BLaER1 (cell line): ENCODE data around the gene CCDC14.

Experiments
- H3K27ac ChIP-seq: shearing (Covaris generic); formaldehyde crosslinking; 2 replicates; pipeline ENCODE4 v1.8.1; 2022
- H3K27me3 ChIP-seq: shearing (Covaris generic); formaldehyde crosslinking; 2 replicates; pipeline ENCODE4 v1.8.1; 2022
- H3K36me3 ChIP-seq: shearing (Covaris generic); formaldehyde crosslinking; 2 replicates; pipeline ENCODE4 v1.8.1; 2022
- H3K4me1 ChIP-seq: shearing (Covaris generic); formaldehyde crosslinking; 2 replicates; pipeline ENCODE4 v1.8.1; 2022
- H3K4me2 ChIP-seq: shearing (Covaris generic); formaldehyde crosslinking; 2 replicates; pipeline ENCODE4 v1.8.1; 2022
- H3K4me3 ChIP-seq: shearing (Covaris generic); formaldehyde crosslinking; 2 replicates; pipeline ENCODE4 v1.8.1; 2022
- H3K9ac ChIP-seq: shearing (Covaris generic); formaldehyde crosslinking; 2 replicates; pipeline ENCODE4 v1.8.1; 2022
- H3K9me3 ChIP-seq: shearing (Covaris generic); formaldehyde crosslinking; 2 replicates; pipeline ENCODE4 v1.8.1; 2022
- H4K20me1 ChIP-seq: shearing (Covaris generic); formaldehyde crosslinking; 2 replicates; pipeline ENCODE4 v1.8.1; 2022
- Cebpa-rat ChIP-seq: shearing (Covaris generic); IDR thresholded peaks from 2 replicates; pipeline ENCODE4 v1.8.1; 2022

CCDC14 gene

DNA sequence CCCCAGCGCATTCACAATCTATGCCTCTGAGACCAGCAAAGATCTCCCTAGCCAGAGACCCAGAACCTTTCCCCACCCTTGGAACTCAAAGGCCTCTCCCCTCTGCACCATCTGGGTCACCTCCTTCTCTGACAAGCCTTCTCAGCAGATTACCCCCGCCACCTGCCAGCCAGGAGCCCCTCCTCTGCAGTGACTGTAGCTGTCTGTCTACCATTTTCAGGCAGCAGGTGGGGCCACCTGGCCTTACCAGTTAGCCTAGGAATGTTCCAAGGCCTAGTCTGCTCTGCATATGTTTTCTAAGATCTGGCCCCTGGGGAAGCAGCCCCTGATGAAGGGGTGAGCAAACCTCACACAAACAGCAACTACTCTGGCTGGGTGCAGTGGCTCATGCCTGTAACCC is 79.3 kb downstream of the CCDC14 start:
- H3K36me3 ChIP-seq: peaks cover 39% of the 10 kb centered on the region
- peak overlapping the region; percentile 98 for H3K4me2 ChIP-seq
- peak overlapping the region; percentile 34; the same call in 1 of the 2 replicates for H3K9ac ChIP-seq
- TF ChIP-seq Cebpa-rat: no peak
- peak overlapping the region; percentile 77 for H3K27ac ChIP-seq
- H3K9me3 ChIP-seq: no peaks in the 10 kb centered on the region
- H3K27me3 ChIP-seq: no peaks in the 10 kb centered on the region
- H4K20me1 ChIP-seq: peaks cover 9% of the 10 kb centered on the region
- peaks cover 44% of the 10 kb centered on the region for H3K4me1 ChIP-seq
- peak overlapping the region; percentile 84 for H3K4me3 ChIP-seq

GRCh38 chr3:123880998-123881561 is 79.9 kb downstream of the CCDC14 start:
- Histone ChIP-seq H3K27ac (peak overlapping the region; percentile 77), H3K27me3 (no peaks in the 10 kb centered on the region), H3K4me2 (peak overlapping the region; percentile 98), H3K4me3 (no peak overlapping the region), H3K36me3 (peaks cover 39% of the 10 kb centered on the region), H3K9me3 (no peaks in the 10 kb centered on the region), H3K4me1 (peaks cover 44% of the 10 kb centered on the region), H4K20me1 (peaks cover 9% of the 10 kb centered on the region), H3K9ac (no peak overlapping the region)
- TF ChIP-seq Cebpa-rat: no peak

DNA sequence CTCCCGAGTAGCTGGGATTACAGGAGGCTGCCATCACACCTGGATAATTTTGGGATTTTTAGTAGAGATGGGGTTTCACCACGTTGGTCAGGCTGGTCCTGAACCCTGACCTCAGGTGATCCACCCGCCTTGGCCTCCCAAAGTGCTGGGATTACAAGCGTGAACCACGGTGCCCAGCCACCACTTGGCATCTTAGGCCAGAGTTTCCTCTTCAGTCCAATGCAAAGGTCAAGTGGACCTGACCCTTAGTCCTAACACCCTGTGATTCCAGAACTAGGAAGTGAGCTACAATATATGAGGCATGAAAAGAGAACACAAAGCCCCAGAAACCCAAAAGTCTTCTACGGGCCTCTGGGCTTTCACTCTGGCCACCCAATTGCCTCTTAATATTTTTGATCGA is 82.2 kb downstream of the CCDC14 start:
- H3K9me3 ChIP-seq: no peaks in the 10 kb centered on the region
- no peak overlapping the region for H3K27ac ChIP-seq
- H3K36me3 ChIP-seq: peaks cover 50% of the 10 kb centered on the region
- H3K27me3 ChIP-seq: no peaks in the 10 kb centered on the region
- peaks cover 9% of the 10 kb centered on the region for H4K20me1 ChIP-seq
- H3K4me1 ChIP-seq: peaks cover 44% of the 10 kb centered on the region
- no peak for TF ChIP-seq Cebpa-rat
- H3K9ac ChIP-seq: no peak overlapping the region
- no peak overlapping the region for H3K4me3 ChIP-seq
- H3K4me2 ChIP-seq: no peak overlapping the region

GRCh38 chr3:123877965-123878364 is 83.1 kb downstream of the CCDC14 start:
- Histone ChIP-seq H3K4me3 (no peak overlapping the region), H3K27me3 (no peaks in the 10 kb centered on the region), H3K9ac (no peak overlapping the region), H3K4me1 (peaks cover 38% of the 10 kb centered on the region), H3K9me3 (no peaks in the 10 kb centered on the region), H3K36me3 (peaks cover 50% of the 10 kb centered on the region), H3K27ac (no peak overlapping the region), H4K20me1 (peaks cover 9% of the 10 kb centered on the region), H3K4me2 (no peak overlapping the region)
- no peak for TF ChIP-seq Cebpa-rat

GRCh38 chr3:123877466-123877865 is 83.6 kb downstream of the CCDC14 start:
- no peak for TF ChIP-seq Cebpa-rat
- H3K36me3 ChIP-seq: peaks cover 55% of the 10 kb centered on the region
- H3K27me3 ChIP-seq: no peaks in the 10 kb centered on the region
- H3K9me3 ChIP-seq: peaks cover 4% of the 10 kb centered on the region; the same call in 1 of the 2 replicates
- H3K9ac ChIP-seq: no peak overlapping the region
- H4K20me1 ChIP-seq: peaks cover 9% of the 10 kb centered on the region
- no peak overlapping the region for H3K27ac ChIP-seq
- H3K4me1 ChIP-seq: peaks cover 33% of the 10 kb centered on the region
- H3K4me2 ChIP-seq: no peak overlapping the region
- H3K4me3 ChIP-seq: no peak overlapping the region

DNA sequence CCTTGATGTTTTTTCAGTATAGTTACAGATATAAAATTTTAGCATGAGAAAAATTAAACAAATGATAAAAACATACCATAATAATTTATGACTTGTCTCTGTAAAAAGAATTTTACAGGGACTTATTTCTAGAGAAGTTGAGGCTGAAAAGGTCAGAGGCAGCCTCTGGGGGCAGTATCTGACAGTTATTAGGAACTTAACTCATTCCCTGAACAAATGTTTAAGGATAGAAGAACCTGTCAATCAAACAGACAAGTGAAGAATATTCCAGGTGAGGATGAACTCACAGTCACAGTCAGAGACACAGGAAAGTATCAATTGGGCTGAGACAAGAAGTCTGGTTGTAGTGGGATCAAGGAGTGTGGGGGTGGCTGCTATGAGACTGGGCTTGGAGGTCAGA is 84.2 kb downstream of the CCDC14 start:
- no peak for TF ChIP-seq Cebpa-rat
- peaks cover 27% of the 10 kb centered on the region for H3K4me1 ChIP-seq
- peaks cover 61% of the 10 kb centered on the region for H3K36me3 ChIP-seq
- H3K27me3 ChIP-seq: no peaks in the 10 kb centered on the region
- peaks cover 10% of the 10 kb centered on the region for H3K9me3 ChIP-seq
- H3K9ac ChIP-seq: no peak overlapping the region
- H4K20me1 ChIP-seq: peaks cover 9% of the 10 kb centered on the region
- H3K4me2 ChIP-seq: no peak overlapping the region
- H3K27ac ChIP-seq: no peak overlapping the region
- no peak overlapping the region for H3K4me3 ChIP-seq

GRCh38 chr3:123872621-123873020 is 88.4 kb downstream of the CCDC14 start:
- no peak overlapping the region for H3K4me2 ChIP-seq
- no peak overlapping the region for H3K4me3 ChIP-seq
- peaks cover 34% of the 10 kb centered on the region for H3K36me3 ChIP-seq
- H3K4me1 ChIP-seq: peaks cover 17% of the 10 kb centered on the region
- no peaks in the 10 kb centered on the region for H3K27me3 ChIP-seq
- H3K9me3 ChIP-seq: peaks cover 14% of the 10 kb centered on the region
- no peaks in the 10 kb centered on the region; the same call in 1 of the 2 replicates for H4K20me1 ChIP-seq
- no peak for TF ChIP-seq Cebpa-rat
- H3K9ac ChIP-seq: no peak overlapping the region
- H3K27ac ChIP-seq: no peak overlapping the region

GRCh38 chr3:123871946-123872345 is 89.1 kb downstream of the CCDC14 start:
- Histone ChIP-seq H3K4me2 (no peak overlapping the region), H3K27me3 (no peaks in the 10 kb centered on the region), H3K9ac (no peak overlapping the region), H3K4me1 (peaks cover 13% of the 10 kb centered on the region), H3K27ac (no peak overlapping the region), H3K9me3 (peaks cover 19% of the 10 kb centered on the region), H3K36me3 (peaks cover 34% of the 10 kb centered on the region), H4K20me1 (no peaks in the 10 kb centered on the region; the same call in 1 of the 2 replicates), H3K4me3 (no peak overlapping the region)
- TF ChIP-seq Cebpa-rat: no peak

DNA sequence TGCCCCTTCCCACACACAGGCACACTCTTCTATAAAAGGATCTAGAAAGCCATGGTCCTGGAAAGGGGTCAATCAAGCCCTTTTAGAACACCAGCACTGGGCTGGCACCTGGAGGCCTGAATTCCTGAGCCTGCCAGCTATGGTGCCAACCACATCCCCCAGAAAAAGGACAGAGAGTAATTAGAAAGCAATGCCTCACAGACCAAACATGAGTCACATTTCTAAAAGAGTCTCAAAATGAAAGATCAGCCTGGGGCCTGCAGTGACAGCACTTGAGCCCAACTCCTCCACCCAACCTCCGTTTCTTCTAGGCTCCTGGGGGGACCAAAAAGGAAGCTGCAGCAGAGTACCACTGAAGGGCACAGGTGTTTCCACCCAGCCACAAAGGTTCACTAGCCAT is 91.0 kb downstream of the CCDC14 start:
- Histone ChIP-seq H3K4me3 (no peak overlapping the region), H3K9ac (no peak overlapping the region), H3K27me3 (no peaks in the 10 kb centered on the region), H3K36me3 (peaks cover 44% of the 10 kb centered on the region), H3K27ac (no peak overlapping the region), H3K4me1 (peaks cover 13% of the 10 kb centered on the region), H3K4me2 (peak overlapping the region; percentile 36), H4K20me1 (no peaks in the 10 kb centered on the region), H3K9me3 (peaks cover 37% of the 10 kb centered on the region)
- TF ChIP-seq Cebpa-rat: no peak

DNA sequence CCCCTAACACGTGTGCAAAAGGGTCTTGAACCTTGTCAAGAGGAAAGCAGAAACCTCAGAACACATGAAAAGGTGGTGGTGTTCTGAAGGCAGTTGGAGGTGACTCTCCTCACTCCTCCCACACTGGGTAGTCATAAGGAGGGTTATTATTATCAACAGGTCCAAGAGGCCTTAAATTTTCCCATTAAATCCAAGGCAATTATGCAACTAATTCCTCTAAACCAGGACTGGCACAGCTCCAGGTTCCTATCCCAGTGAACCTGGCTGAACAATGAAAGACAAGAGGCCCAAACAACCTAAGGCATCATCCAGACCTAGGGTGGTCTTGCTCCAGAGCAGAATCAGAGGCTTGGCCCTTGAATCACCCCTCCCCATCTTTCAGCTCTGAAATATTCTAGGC is 91.9 kb downstream of the CCDC14 start:
- no peaks in the 10 kb centered on the region for H4K20me1 ChIP-seq
- no peaks in the 10 kb centered on the region for H3K27me3 ChIP-seq
- peaks cover 13% of the 10 kb centered on the region for H3K4me1 ChIP-seq
- no peak overlapping the region for H3K4me2 ChIP-seq
- no peak overlapping the region for H3K4me3 ChIP-seq
- no peak overlapping the region for H3K27ac ChIP-seq
- peaks cover 38% of the 10 kb centered on the region for H3K36me3 ChIP-seq
- H3K9ac ChIP-seq: no peak overlapping the region
- TF ChIP-seq Cebpa-rat: no peak
- H3K9me3 ChIP-seq: peaks cover 43% of the 10 kb centered on the region

- Histone ChIP-seq H3K27ac (no peak overlapping the region), H3K27me3 (no peaks in the 10 kb centered on the region), H3K9me3 (peaks cover 40% of the 10 kb centered on the region), H3K4me2 (no peak overlapping the region), H3K4me1 (peaks cover 20% of the 10 kb centered on the region), H3K36me3 (peaks cover 47% of the 10 kb centered on the region), H4K20me1 (no peaks in the 10 kb centered on the region; the same call in 1 of the 2 replicates), H3K4me3 (no peak overlapping the region), H3K9ac (no peak overlapping the region)
- TF ChIP-seq Cebpa-rat: 0 out of 2 replicates have a peak, but pooled peaks have one; percentile 31
Measured at GRCh38 chr3:123864706-123865105, 96.3 kb downstream of the CCDC14 start.
